OCI-LY7 (cell line): ENCODE measurements around the gene STK38L.

Source experiments
- CTCF ChIP-seq: fragments of 200-600 bp; sonication (generic); conservative IDR thresholded peaks from 2 replicates; pipeline ENCODE4 v1.5.1; 2014; ENCODE audit warnings: mild to moderate bottlenecking, antibody characterized with exemption, low read length, moderate library complexity, mixed read lengths
- EZH2phosphoT487 ChIP-seq: fragments of 200-600 bp; sonication (generic); IDR thresholded peaks from 2 replicates; pipeline ENCODE4 v1.6.1; 2018; ENCODE audit warnings: low read depth, borderline replicate concordance, mild to moderate bottlenecking, mixed run types, antibody characterized with exemption, low read length, moderate library complexity, mixed read lengths

- TF ChIP-seq CTCF (no peak), EZH2phosphoT487 (no peak)
Measured at GRCh38 chr12:27330846-27331245, 86.8 kb downstream of the STK38L start.
